Heart left ventricle (tissue), 13 donors: Measurements from ENCODE around the gene ABHD18.

Experiments used
- POLR2A ChIP-seq, 2 donors: fragments of 450-650 bp; IDR thresholded peaks; one replicate each; pipeline ENCODE4 v1.6.1; 2017; ENCODE audit warnings: antibody characterized with exemption in 2 of 2, mild to moderate bottlenecking in 2 of 2, moderate library complexity in 2 of 2
- TF ChIP-seq, protein P1 (sequence below), 12 donors: fragments of 200-600 bp; sonication (generic) in 4 of 12; IDR thresholded peaks; one replicate each; pipeline versions ENCODE4 v1.5.0 to v1.8.0; 2018 to 2022; ENCODE audit warnings: antibody characterized with exemption in 12 of 12, mild to moderate bottlenecking in 5 of 12
- donor health status: ischemic (EF 13 %, LVEDD 7.1; RV severe dilation, severe dysfunction).
- donor health status: DM: no; HTN: yes; CAD: no.
- donor health status: DM: no; HTN: no; CAD: no.
- donor health status: ischemic (EF 25% LVEDD 6.9; RV normal size, moderate dysfunction).
- donor health status: ischemic (EF 25% LVEDD 5.7; RV mildly dilated, moderate dysfunction).
- donor health status: ischemic (EF 35%, LVEDD 5.7; RV mildly dilated, moderate dysfunction).
- donor health status: nonischemic (EF 11% LVEDD 7.7; RV severe dilation, severe dysfunction).
- donor health status: DM: yes; HTN: yes; CAD: no.
- donor health status: PGD.
- donor health status: ischemic (EF 29% LVEDD 5.4; RV normal size, mild dysfunction).
- donor health status: nonischemic (EF 23%, LVEDD 6.1; RV moderate dilation, normal function).

DNA sequence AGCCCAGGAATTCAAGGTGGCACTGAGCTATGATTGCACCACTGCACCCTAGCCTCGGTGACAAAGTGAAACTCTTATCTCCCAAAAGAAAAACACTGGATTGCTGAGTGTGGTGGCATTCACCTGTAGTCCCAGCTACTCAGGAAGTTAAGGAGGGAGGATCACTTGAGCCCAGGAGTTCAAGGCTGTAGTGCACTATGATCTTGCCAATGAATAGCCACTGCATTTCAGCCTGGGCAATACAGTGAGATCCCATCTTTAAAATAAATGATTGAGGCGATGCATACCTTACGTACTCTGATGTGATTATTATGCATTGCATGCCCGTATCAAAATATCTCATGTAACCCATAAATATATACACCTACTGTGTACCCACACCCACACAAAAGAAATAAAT, 64.7 kb downstream of the ABHD18 start:
- TF ChIP-seq, protein P1, sequence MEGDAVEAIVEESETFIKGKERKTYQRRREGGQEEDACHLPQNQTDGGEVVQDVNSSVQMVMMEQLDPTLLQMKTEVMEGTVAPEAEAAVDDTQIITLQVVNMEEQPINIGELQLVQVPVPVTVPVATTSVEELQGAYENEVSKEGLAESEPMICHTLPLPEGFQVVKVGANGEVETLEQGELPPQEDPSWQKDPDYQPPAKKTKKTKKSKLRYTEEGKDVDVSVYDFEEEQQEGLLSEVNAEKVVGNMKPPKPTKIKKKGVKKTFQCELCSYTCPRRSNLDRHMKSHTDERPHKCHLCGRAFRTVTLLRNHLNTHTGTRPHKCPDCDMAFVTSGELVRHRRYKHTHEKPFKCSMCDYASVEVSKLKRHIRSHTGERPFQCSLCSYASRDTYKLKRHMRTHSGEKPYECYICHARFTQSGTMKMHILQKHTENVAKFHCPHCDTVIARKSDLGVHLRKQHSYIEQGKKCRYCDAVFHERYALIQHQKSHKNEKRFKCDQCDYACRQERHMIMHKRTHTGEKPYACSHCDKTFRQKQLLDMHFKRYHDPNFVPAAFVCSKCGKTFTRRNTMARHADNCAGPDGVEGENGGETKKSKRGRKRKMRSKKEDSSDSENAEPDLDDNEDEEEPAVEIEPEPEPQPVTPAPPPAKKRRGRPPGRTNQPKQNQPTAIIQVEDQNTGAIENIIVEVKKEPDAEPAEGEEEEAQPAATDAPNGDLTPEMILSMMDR (IDR thresholded peaks at IDR 0.05), result no peak
- no peak for TF ChIP-seq POLR2A (IDR thresholded peaks at IDR 0.05)
